Mucosa of descending colon (tissue), 3 donors: ENCODE data around the gene MIER2. TPM values are rescaled to one million over a fixed set of nuclear protein-coding genes. Genes with fewer than 3 reads are reported as not detected.

Experiments used
- ATAC-seq: fragments of 200-7000 bp; cut with Tn5 transposase; one replicate; pipeline ENCODE4 v1.9.1; 2020; ENCODE audit warnings: mild to moderate bottlenecking, moderate library complexity
- DNase-seq, 3 donors: peaks; one replicate each; pipeline ENCODE4 v3.0.0-alpha.2; 2020
- H3K36me3 ChIP-seq: fragments of 200-600 bp; one replicate; pipeline ENCODE4 v1.8.0; 2021; ENCODE audit warnings: low read depth, mild to moderate bottlenecking
- H3K4me1 ChIP-seq: fragments of 200-600 bp; one replicate; pipeline ENCODE4 v1.8.0; 2021; ENCODE audit warnings: low read depth, mild to moderate bottlenecking
- H3K4me3 ChIP-seq: fragments of 200-600 bp; one replicate; pipeline ENCODE4 v1.8.0; 2021; ENCODE audit warnings: mild to moderate bottlenecking
- H3K9me3 ChIP-seq: fragments of 200-600 bp; one replicate; pipeline ENCODE4 v1.8.0; 2021; ENCODE audit warnings: mild to moderate bottlenecking
- intact Hi-C, 2 donors: fragments of 100-400 bp; cut with DNase I in 1 of 2; cut with micrococcal nuclease in 1 of 2; formaldehyde crosslinking; loops; one replicate each; pipeline versions ENCODE4 v1.11.0 to v1.11.1; 2022; cut with DNase I, micrococcal nuclease
- total RNA-seq, 3 donors: library from RNA; stranded (reverse); fragmentation: NEBNext Ultra II Directional in 2 of 3; extraction: Animal tissue kit (Norgen Biotek cat#: 25700) in 2 of 3; gene quantifications; one replicate each; pipeline versions ENCODE4 v1.2.1 to v1.2.4, GENCODE V29; 2021 to 2023
- TF ChIP-seq, protein P1 (sequence below): fragments of 200-600 bp; IDR thresholded peaks from one replicate; pipeline ENCODE4 v1.8.0; 2022; ENCODE audit warnings: antibody characterized with exemption, mild to moderate bottlenecking
- donor health status: DM: no; HTN: no; CAD: no; lungs with moderate emphysema.
- donor health status: DM: no; HTN: no; CAD: no.
- donor health status: DM: no; HTN: yes; CAD: no.

Gene MIER2
- total RNA-seq, 3 donors from 2014 or later = 13.4 to 28.3 (median 13.7) TPM

DNA sequence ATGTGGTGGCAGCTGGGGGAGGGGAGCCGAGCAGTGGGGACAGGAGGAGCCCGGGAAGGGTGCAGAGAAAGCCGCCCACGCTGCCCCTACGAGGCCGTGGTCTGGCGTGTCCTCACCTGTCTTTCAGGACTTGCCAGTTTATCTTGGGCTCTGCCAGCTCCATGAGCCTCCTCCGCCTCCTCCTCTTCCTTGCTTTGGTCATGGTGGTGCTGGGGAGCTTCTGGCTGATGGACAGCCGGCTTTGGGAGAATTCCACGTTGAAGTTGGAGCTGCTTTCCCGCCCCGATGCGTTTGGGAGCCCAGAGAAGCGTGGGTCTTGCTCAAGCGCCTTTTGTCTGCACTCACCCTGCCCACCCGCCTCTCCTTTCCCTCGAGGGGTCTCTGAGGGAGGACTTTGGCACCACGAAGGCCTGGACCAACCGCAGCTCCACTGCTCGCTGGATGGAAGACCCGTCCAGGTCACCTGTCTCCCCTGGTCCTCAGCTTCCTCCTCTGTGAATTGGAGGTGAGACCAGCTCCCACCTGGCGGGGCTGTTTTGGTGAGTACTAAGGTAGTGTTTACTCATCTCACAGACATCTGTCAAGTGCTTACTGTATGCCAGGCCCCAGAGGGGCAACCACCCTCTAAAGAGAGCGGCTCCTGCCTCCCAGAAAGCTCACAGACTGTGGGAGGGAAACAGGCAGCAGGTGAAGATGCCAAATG, 29.7 kb upstream of the MIER2 start:
- no peaks in the 10 kb centered on the region for H3K4me1 ChIP-seq
- no peak overlapping the region for H3K4me3 ChIP-seq
- ATAC-seq (no peak), DNase-seq (no peak)
- intact Hi-C loops = no loop called here
- TF ChIP-seq, protein P1, sequence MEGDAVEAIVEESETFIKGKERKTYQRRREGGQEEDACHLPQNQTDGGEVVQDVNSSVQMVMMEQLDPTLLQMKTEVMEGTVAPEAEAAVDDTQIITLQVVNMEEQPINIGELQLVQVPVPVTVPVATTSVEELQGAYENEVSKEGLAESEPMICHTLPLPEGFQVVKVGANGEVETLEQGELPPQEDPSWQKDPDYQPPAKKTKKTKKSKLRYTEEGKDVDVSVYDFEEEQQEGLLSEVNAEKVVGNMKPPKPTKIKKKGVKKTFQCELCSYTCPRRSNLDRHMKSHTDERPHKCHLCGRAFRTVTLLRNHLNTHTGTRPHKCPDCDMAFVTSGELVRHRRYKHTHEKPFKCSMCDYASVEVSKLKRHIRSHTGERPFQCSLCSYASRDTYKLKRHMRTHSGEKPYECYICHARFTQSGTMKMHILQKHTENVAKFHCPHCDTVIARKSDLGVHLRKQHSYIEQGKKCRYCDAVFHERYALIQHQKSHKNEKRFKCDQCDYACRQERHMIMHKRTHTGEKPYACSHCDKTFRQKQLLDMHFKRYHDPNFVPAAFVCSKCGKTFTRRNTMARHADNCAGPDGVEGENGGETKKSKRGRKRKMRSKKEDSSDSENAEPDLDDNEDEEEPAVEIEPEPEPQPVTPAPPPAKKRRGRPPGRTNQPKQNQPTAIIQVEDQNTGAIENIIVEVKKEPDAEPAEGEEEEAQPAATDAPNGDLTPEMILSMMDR = no peak
- H3K36me3 ChIP-seq = no peaks in the 10 kb centered on the region
- no peaks in the 10 kb centered on the region for H3K9me3 ChIP-seq

DNA sequence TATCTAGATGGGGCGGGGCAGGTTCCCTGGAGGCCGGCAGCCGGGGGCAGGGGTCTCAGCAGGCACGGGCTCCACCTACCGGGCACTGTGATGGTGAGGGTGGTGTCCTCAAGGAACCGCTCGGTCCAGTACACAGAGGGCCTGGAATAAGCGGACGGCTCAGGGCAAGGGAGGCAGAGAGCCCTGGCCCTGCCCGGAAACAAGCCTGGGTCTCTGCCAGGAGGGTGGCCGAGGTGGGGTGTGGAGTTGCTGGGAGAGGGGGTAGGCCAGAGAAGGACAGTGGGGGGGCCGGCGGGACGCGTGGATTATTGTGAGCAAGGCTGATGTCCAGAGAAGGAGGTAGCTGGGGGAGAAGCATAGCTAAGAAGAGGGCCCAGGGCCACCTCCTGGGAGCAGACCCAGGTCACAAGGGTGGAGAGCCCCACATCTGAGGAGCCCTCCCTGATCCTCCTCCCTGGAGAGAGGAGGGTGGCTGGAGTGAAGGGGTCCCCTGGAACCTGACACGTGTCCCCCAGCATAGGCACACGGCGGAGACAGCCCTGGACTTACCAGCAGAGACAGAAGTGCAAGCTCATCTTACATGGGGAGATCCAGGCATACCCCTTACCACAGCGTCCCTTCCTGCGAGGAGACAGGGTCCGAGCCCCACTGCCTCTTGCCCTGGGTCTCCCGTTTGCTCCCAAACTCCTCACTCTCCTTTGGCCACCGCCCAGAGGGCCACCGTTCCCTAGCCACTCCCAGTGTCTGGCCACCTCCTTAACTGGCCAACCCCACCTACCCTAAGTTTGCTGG, 29.0 kb upstream of the MIER2 start:
- Histone ChIP-seq H3K4me1 (no peaks in the 10 kb centered on the region), H3K36me3 (no peaks in the 10 kb centered on the region), H3K4me3 (no peak overlapping the region), H3K9me3 (no peaks in the 10 kb centered on the region)
- intact Hi-C loops = no loop called here
- ATAC-seq = no peak
- TF ChIP-seq, protein P1 = no peak
- DNase-seq = no peak

DNA sequence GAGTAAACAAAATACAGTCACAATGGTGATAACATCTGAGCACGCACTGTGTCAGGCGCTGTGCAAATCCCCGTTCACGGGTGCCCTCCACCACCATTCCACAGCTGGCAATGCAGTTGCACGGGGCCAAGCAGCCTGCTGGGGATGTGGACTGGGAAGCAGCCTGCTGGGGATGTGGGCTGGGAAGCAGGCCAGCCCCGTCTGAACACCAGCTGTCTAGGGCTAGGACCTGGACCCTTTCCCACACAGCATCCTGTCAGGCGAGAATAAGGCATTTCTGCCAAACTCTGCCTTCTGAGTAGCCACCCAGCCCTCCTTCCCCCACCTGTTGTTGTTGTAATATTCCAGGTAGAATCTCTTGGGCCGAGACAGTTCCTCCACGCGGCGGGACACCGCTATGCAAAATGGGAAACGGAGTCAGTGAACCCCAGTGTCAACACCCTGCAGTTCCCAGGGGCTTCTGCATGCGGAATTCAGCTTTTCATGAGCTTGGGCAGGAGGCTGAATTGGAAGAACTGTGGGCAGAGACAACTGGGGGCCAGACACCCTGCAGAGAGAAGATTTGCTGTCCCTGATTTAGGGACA, 27.8 kb upstream of the MIER2 start:
- H3K4me1 ChIP-seq = no peaks in the 10 kb centered on the region
- DNase-seq (peak in 1 of 3 donors; percentile 28), ATAC-seq (peak; percentile 53)
- intact Hi-C loops = no loop called here
- H3K4me3 ChIP-seq = no peak overlapping the region
- H3K36me3 ChIP-seq = no peaks in the 10 kb centered on the region
- no peaks in the 10 kb centered on the region for H3K9me3 ChIP-seq
- TF ChIP-seq, protein P1 = no peak

DNA sequence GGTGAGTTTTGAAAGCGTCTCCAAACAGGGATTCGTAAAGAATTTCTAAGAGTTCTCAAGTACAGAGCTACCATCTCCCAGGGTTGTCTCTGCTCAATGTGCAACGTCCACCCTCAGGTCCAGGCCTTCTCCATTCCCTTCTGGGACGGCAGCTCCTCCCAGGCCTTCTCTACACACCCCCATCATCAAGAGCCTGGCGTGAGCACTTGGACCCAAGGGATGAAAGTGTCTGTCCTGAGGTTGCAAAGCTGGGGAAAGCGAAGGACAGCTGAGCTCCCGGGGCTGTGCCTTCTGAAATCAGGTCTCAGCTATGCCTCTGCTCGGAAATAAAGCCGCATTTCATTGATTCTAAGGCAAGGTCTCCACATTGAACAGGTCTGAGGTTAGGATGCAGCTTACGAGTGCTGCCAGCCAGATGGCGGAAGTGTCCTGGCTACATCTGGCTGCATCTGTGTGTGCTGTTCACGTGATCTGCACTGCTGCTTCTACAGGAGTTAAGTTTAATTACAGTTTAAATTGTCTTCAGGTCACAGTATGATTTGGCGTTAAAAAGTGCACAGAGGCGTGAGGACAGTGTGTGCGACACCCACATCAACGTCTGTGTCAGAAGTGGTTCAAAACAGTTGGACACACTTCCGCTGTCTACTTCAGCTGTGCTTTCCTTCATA, 27.0 kb upstream of the MIER2 start:
- no peaks in the 10 kb centered on the region for H3K4me1 ChIP-seq
- no peaks in the 10 kb centered on the region for H3K36me3 ChIP-seq
- H3K4me3 ChIP-seq = no peak overlapping the region
- TF ChIP-seq, protein P1 = no peak
- intact Hi-C loops = no loop called here
- DNase-seq = no peak
- H3K9me3 ChIP-seq = no peaks in the 10 kb centered on the region
- peak; percentile 58 for ATAC-seq

DNA sequence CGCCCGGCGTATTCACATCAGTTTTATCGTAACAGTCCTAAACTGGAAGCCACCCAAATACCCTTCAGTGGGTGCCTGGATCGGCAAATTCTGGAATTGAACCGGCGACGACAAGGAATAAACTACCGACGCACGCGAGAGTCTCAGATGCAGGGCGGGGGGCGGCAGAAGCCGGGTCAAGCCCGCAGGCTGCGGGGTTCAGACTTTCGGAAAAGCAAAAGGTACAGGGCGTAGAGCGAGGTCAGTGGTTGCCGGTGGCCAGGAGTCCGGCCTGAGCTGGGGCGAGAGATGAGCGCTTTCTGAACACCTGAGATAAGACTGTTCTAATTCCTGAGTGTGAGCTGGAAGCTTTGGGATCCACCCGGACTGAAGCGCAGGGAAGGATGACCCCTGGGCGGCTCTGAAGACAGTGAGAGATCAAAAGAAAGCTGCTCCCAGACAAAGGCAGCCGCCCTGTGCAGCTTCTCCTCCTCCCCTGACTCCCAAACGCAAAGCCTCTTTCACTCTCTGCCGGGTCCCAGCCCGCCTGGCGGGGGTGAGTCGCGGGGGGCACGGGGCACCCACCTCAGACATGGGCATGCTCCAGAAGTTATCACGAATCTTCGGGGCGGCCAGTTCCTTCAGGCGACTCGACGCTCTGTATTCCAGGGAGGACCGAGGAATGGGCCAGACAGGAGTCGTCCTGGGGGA, 26.2 kb upstream of the MIER2 start:
- TF ChIP-seq, protein P1 = no peak
- DNase-seq = no peak
- ATAC-seq = no peak
- Histone ChIP-seq H3K36me3 (no peaks in the 10 kb centered on the region), H3K4me1 (no peaks in the 10 kb centered on the region), H3K4me3 (no peak overlapping the region), H3K9me3 (no peaks in the 10 kb centered on the region)
- intact Hi-C loops = no loop called here
